ENCODE results near the gene CELF4. TPM values are rescaled to one million over a fixed set of nuclear protein-coding genes. Genes with fewer than 3 reads are reported as not detected.

The CELF4 gene
- total and polyA plus RNA-seq, 10 of the 15 experiments (the other 5 are each of a cell fraction or from before 2014, with no cell fraction given): 0.03 to 0.32 TPM; not detected in 8

DNA sequence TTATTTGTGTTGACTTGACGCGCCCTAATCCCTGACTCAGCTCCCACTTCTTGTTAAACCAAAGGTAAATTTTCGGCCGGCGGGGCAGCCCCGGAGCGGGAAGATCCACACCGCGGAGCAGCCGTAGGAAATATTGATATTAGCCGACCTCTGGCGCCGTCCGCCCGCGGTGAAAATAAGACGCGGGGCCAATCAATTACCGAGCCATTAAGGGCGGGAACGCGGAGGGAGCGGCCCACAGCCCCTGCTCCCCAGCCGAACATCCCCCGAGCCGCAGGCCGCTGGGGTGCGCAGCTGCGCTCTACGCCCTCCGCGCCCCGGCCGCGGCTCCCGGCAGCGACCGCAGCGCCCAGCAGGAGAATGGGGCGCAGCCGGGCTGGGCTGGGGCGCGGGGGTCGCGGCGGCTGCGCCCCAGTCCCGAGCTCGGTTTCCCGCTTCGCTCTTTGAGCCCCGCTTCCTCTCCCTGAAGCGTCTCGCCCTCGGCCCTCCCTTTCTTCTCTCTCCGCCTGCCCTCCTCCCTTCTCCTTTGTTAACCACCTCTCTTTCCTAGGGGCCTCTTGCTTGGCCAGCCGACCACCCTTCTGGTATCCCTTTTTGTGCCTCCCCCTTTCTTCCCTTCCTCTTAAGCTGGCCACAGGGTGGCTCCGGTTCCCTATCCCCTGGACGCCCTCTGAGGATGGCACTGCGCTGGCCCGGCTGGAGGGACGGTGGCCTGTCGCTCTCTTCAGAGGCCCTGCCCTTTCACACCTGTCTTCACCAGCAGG lies 40.9 kb downstream of the CELF4 start:
- DNase-seq (ENCODE audit: low read depth, low spot score) (no peak), FAIRE-seq (no peak), ATAC-seq (no peak)
- no peaks in the 10 kb centered on the region for H4K20me1 ChIP-seq (ENCODE audit: control insufficient read depth, insufficient read depth)
- H3K4me1 ChIP-seq (ENCODE audit: control insufficient read depth, insufficient read depth, low read length): no peaks in the 10 kb centered on the region
- no peak overlapping the region for H3K4me2 ChIP-seq (ENCODE audit: control insufficient read depth, insufficient read depth)
- intact Hi-C loops (cut with micrococcal nuclease; ENCODE audit: unreplicated experiment): no loop called here
- peaks cover 1 to 16% of the 10 kb centered on the region in 2 experiments for H3K27me3 ChIP-seq (replicated peaks in 1 of 2; ENCODE audit: control insufficient read depth in 2 of 2, insufficient read depth in 2 of 2, low read length in 1 of 2)
- no TSS peak for BruUV-seq (replicated peaks)
- H3K27ac ChIP-seq (ENCODE audit: control insufficient read depth, insufficient read depth): no peak overlapping the region
- SMC1A ChIA-PET (ENCODE audit: uncharacterized antibody, unreplicated experiment): no interaction called here
- WGBS (ENCODE audit: insufficient coverage, insufficient replicate concordance, low lambda C conversion rate, missing lambda C conversion rate): 27% methylated on average over 53 of the region's 63 CpGs
- H3K36me3 ChIP-seq (ENCODE audit: control insufficient read depth in 2 of 2, insufficient read depth in 2 of 2, low read length in 1 of 2): no peaks in the 10 kb centered on the region
- H3K9me3 ChIP-seq (replicated peaks; ENCODE audit: control insufficient read depth, insufficient read depth, low read length): no peaks in the 10 kb centered on the region
- no peak overlapping the region for H3K9ac ChIP-seq (ENCODE audit: control insufficient read depth, insufficient read depth, low read length)
- no peak overlapping the region for H2AFZ ChIP-seq (ENCODE audit: control insufficient read depth, low read depth, low read length)
- in situ Hi-C loops (cut with MboI): loop anchor here (25.0 kb wide), 1 partner anchor 587 kb away; no protein-coding TSS in a partner anchor
- no peaks in the 10 kb centered on the region for H3K79me2 ChIP-seq (ENCODE audit: control insufficient read depth, insufficient read depth, low read length)
- RAD21 ChIA-PET (ENCODE audit: unreplicated experiment): no interaction called here
- no peak overlapping the region for H3K4me3 ChIP-seq
- POLR2A ChIA-PET: no interaction called here
- CTCF ChIA-PET: no interaction called here
- TF ChIP-seq, protein P1, sequence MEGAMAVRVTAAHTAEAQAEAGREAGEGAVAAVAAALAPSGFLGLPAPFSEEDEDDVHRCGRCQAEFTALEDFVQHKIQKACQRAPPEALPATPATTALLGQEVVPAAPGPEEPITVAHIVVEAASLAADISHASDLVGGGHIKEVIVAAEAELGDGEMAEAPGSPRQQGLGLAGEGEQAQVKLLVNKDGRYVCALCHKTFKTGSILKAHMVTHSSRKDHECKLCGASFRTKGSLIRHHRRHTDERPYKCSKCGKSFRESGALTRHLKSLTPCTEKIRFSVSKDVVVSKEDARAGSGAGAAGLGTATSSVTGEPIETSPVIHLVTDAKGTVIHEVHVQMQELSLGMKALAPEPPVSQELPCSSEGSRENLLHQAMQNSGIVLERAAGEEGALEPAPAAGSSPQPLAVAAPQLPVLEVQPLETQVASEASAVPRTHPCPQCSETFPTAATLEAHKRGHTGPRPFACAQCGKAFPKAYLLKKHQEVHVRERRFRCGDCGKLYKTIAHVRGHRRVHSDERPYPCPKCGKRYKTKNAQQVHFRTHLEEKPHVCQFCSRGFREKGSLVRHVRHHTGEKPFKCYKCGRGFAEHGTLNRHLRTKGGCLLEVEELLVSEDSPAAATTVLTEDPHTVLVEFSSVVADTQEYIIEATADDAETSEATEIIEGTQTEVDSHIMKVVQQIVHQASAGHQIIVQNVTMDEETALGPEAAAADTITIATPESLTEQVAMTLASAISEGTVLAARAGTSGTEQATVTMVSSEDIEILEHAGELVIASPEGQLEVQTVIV (IDR thresholded peaks at IDR 0.05; ENCODE audit: borderline replicate concordance, partially characterized antibody): no peak
- TF ChIP-seq NBN (IDR thresholded peaks at IDR 0.05) (no peak), MEF2A (IDR thresholded peaks at IDR 0.05; ENCODE audit: insufficient read depth, low read depth, low read length) (no peak), ATF3 (IDR thresholded peaks at IDR 0.05; ENCODE audit: borderline replicate concordance, extremely low read depth, low read depth, low read length) (no peak), TCF12 (IDR thresholded peaks at IDR 0.05; ENCODE audit: low read depth, low read length) (no peak), POLR2A (IDR thresholded peaks at IDR 0.05; ENCODE audit: low read depth, low read length) (no peak), SKIL (IDR thresholded peaks at IDR 0.05; ENCODE audit: low read depth, poor library complexity, severe bottlenecking) (no peak), MEF2B (IDR thresholded peaks at IDR 0.05; ENCODE audit: partially characterized antibody, poor library complexity, severe bottlenecking) (no peak), REST (IDR thresholded peaks at IDR 0.05; ENCODE audit: low read depth, low read length) (no peak), ZNF384 (IDR thresholded peaks at IDR 0.05; ENCODE audit: borderline replicate concordance, low read depth, low read length) (no peak), POLR2AphosphoS2 (IDR thresholded peaks at IDR 0.05; ENCODE audit: low read depth, low read length) (no peak), MTA3 (IDR thresholded peaks at IDR 0.05; ENCODE audit: borderline replicate concordance, low read length) (no peak)
- TF ChIP-seq, protein P2, sequence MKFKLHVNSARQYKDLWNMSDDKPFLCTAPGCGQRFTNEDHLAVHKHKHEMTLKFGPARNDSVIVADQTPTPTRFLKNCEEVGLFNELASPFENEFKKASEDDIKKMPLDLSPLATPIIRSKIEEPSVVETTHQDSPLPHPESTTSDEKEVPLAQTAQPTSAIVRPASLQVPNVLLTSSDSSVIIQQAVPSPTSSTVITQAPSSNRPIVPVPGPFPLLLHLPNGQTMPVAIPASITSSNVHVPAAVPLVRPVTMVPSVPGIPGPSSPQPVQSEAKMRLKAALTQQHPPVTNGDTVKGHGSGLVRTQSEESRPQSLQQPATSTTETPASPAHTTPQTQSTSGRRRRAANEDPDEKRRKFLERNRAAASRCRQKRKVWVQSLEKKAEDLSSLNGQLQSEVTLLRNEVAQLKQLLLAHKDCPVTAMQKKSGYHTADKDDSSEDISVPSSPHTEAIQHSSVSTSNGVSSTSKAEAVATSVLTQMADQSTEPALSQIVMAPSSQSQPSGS (IDR thresholded peaks at IDR 0.05; ENCODE audit: low read length): no peak

All from GM12878 (cell line).